H1 (cell line): ENCODE measurements around the gene NCOA1. TPM values are rescaled to one million over a fixed set of nuclear protein-coding genes. Genes with fewer than 3 reads are reported as not detected.

ENCODE experiments used
- GABPA ChIP-seq: IDR thresholded peaks from 2 replicates; pipeline ENCODE4 v1.6.1; 2011; ENCODE audit warnings: mild to moderate bottlenecking, low read length, moderate library complexity, borderline replicate concordance; ENCODE audit not compliant: insufficient read depth
- POU5F1 ChIP-seq: IDR thresholded peaks from 2 replicates; pipeline ENCODE4 v1.6.1; 2011; ENCODE audit warnings: low read depth, mild to moderate bottlenecking, low read length, moderate library complexity
- SIN3A ChIP-seq, 2 experiments: IDR thresholded peaks in 1 of 2; conservative IDR thresholded peaks in 1 of 2; 2 replicates each; pipeline ENCODE4 v1.6.1; 2011 to 2012; ENCODE audit warnings: low read length in 2 of 2, improper control_type of control experiment in 1 of 2, low read depth in 1 of 2, mild to moderate bottlenecking in 1 of 2
- SIX5 ChIP-seq: IDR thresholded peaks from 2 replicates; pipeline ENCODE4 v1.6.1; 2011; ENCODE audit warnings: mild to moderate bottlenecking, low read depth, low read length
- SP4 ChIP-seq: IDR thresholded peaks from 2 replicates; pipeline ENCODE4 v1.6.1; 2012; ENCODE audit warnings: low read length, inconsistent platforms
- TBP ChIP-seq: IDR thresholded peaks from 2 replicates; pipeline ENCODE4 v1.6.1; 2011; ENCODE audit warnings: low read depth, low read length, improper control_type of control experiment
- polyA plus RNA-seq, 7 experiments: library from polyadenylated mRNA; depleted of rRNA in 3 of 7; stranded (reverse) in 5 of 7; unstranded in 2 of 7; fragments of >200 nt in 5 of 7; fragments of 200-250 nt in 2 of 7; gene quantifications; 1 replicate in 5 of 7; 2 replicates in 1 of 7; 4 replicates in 1 of 7; pipeline versions ENCODE4 v1.2.1 to v1.2.3, GENCODE V29; 2011 to 2013; ENCODE audit warnings: missing spikeins in 2 of 7, mixed read lengths in 2 of 7
- total RNA-seq: library from RNA; stranded (reverse); fragmentation: NEBNext Ultra II Directional; extraction: Animal tissue kit (Norgen Biotek cat#: 25700); gene quantifications from 2 replicates; pipeline ENCODE4 v1.2.1, GENCODE V29; 2021

NCOA1 gene
- total and polyA plus RNA-seq, 2 of the 8 experiments (the other 6 are each of a cell fraction or from before 2014, with no cell fraction given): 12.8 to 17.9 TPM

GRCh38 chr2:24527536-24527935 is 36.5 kb downstream of the NCOA1 start (continued):
- no peak for TF ChIP-seq GABPA
- TF ChIP-seq POU5F1: no peak
- no peak for TF ChIP-seq SP4
- no peak for TF ChIP-seq TBP
- no peak for TF ChIP-seq SIN3A (conservative IDR thresholded peaks at IDR 0.05 in 1 of 2, IDR thresholded peaks at IDR 0.05 in 1 of 2; ENCODE audit: low read depth in 1 of 2, low read length in 2 of 2)
- no peak for TF ChIP-seq SIX5
- TF ChIP-seq, all 59 proteins: peak for 0
